ENCODE measurements around the gene SLC22A5. TPM values are rescaled to one million over a fixed set of nuclear protein-coding genes. Genes with fewer than 3 reads are reported as not detected.
A peak's percentile ranks its signal among the peaks of the same experiment; 100 is the strongest.

Gene SLC22A5
- total RNA-seq, 1 donor from 2014 or later, result 2.8 TPM

GRCh38 chr5:132365213-132365612 is 4.3 kb upstream of the SLC22A5 start:
- no peak for DNase-seq (ENCODE audit: low read depth, low spot score)

DNA sequence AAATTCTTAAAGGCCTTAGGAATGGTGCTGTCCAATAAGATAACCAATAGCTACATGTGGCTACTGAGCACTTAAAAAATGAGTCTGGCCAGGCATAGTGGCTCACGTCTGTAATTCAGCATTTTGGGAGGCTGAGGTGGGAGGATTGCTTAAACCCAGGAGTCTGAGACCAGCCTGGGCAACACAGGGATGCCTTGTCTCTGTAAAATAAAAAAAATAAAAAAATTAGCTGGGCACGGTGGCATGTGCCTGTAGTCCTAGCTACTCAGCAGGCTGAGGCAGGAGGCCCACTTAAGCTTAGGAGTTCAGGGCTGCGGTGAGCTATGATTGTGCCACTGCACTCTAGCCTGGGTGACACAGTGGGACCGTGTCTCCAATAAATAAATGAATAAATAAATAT is 1.3 kb upstream of the SLC22A5 start:
- DNase-seq (ENCODE audit: low read depth, low spot score), result no peak

DNA sequence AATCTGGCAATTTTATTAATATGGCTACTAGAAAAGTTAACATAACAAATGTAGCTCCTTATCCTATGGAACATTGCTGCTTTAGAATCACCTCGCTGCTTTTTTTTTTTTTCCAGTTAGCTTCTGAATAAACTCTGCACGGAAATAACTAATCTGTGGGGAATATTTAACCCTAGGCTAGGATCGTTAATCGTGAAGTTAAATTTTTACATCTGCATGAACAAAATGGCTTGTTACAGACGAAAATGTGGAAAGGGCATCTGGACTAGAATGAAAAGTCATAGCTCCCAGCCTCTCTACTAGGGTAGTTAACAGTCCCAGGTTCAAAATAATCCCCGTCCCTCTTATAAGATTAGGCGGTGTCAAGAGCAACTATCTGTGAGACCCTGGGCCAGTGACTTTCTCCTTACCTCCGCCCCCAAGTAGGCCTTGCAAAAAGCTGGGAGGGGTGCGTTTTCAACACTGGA is 470 bp upstream of the SLC22A5 start:
- DNase-seq (ENCODE audit: low read depth, low spot score), result no peak

DNA sequence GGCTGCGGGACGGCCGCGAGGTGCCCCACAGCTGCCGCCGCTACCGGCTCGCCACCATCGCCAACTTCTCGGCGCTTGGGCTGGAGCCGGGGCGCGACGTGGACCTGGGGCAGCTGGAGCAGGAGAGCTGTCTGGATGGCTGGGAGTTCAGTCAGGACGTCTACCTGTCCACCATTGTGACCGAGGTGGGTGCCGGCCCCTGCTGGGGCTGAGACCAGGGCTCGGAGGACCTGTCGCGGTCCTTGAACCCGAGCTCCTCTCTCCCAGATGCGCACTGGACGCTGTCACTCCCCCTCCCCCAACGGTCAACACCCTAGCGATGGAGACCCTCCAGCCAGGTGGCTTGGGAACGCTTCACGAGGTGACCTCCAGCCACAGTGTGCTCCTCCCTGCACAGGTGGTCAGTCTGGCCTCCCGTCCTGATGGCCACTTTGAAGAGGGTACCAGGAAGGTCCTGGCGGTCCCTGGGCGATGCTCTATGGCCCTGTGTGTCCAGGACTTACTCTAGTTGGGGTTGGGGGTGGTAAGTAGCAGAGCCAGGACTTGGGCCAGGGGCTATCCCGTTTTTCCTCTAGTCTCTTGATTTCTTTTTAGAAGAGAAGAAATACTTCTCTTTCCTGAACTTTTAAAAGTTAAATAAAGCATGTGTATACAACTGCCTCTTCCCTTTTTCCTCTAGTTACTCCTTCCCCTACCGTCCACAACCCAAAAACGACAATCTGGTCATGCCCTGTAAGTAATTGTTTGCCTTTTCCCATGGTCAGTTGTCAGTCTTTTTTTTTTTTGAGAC is 866 bp downstream of the SLC22A5 start:
- DNase-seq (ENCODE audit: low read depth, low spot score), result no peak

GRCh38 chr5:132370971-132371602 is 1.6 kb downstream of the SLC22A5 start:
- no peak for DNase-seq (ENCODE audit: low read depth, low spot score)

- DNase-seq (ENCODE audit: low read depth, low spot score), result no peak
These were observed 2.1 kb downstream of the SLC22A5 start for GRCh38 chr5:132371603-132371994.

DNA sequence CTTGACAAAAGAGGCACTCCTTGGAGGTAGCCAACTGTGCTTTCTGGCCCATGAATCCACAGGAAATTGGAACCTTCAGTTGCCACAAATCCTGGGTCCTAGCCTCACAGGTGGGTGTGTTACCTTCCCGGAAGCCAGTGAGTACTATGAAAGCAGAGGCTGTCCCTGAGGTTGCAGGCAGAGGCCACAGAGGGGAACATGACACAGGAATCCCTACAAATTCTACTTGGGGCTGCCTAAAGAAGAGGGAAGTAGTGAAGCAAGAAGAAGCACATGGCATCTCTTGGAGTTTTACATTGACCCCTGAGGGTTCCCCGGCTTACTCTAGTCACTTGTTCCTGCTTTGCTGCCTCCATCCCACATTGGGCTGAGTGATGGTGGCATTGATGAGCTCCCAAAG is 2.6 kb downstream of the SLC22A5 start:
- no peak for DNase-seq (ENCODE audit: low read depth, low spot score)

DNA sequence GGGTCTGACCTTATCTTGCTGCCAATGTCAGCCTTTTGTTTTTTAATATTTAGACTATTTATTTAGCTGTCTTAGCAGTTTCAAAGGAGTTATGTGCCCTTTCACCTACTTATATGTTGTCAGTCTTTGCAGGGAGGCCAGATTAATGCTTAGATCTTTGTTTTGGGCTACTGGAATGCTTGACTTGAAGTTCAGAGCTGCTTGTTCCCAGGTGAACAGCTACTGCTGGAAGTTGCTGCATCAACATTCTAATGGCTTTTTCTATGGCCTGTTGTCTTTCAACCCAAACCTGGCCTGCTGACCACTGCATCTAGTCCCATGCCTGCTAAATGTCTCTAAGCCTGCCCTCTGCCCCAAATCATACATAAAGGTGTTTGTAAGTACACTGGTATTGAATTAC is 3.0 kb downstream of the SLC22A5 start:
- no peak for DNase-seq (ENCODE audit: low read depth, low spot score)

GRCh38 chr5:132375957-132376356 is 6.4 kb downstream of the SLC22A5 start:
- no peak for DNase-seq (ENCODE audit: low read depth, low spot score)

DNA sequence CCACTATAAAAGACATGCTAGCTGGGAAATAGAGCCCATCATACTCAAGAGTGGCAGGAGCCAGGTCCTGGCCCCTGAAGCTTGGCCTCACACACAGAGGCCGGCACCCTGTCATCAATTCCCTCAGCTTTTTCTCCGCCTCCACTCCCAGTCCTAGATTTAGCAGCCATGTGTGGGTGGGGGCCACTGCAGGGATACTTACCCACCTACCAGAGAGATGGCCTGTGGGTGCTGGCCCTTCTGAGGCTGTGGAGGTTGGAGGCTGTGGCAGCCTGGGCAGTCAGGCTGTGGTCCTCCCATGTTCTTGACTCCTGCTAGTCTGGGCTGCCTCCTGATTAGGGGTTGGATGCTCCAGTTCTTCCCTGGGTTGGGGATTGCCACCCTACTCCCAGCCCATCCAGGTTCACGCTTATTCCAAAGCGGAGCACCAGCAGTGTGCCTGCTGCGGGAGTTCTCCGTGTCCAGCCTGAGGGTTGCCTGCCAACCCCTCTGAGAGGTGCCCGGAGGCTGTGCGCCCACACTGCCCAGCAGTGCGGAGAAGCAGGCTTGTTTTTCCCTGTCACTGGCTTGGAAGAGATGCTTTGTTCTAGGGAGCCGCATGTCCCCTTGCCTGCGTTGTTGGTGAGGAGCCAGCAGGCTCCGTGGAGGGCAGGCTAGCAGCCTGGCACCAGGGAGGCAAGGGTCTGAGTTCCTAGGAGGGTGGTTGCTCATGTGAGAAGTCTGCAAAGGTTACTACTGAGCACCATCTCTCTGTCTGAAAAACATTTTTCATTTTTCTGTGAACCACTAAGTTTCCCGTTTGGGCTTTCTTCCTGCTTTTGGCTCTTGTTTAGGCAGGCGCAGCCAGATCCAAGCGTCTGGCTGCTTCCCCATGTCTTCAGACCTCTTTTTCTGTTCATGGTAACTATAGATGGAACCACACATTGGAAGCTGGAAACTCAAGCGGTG is 7.5 kb downstream of the SLC22A5 start:
- DNase-seq (ENCODE audit: low read depth, low spot score), result no peak

DNA sequence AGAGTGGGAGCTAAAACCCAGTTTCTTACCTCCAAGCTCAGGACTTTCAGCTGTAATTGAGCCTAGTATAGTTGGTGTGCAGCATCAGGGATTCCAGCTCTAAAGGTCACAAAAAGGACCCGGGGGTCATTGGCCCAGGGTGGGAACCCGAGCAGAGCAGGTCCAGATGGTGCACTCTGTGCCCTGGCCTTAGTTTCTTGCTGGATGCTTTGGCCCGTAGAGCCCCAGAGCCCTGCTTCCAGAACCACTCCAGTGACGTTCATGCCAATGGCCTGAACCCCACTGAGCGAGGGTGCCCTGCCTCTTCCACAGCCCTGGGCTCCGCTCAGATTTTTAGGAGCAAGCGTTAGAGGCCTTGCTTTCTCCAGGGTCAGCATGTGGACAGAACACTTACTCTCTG is 8.2 kb downstream of the SLC22A5 start:
- DNase-seq (ENCODE audit: low read depth, low spot score), result no peak

DNA sequence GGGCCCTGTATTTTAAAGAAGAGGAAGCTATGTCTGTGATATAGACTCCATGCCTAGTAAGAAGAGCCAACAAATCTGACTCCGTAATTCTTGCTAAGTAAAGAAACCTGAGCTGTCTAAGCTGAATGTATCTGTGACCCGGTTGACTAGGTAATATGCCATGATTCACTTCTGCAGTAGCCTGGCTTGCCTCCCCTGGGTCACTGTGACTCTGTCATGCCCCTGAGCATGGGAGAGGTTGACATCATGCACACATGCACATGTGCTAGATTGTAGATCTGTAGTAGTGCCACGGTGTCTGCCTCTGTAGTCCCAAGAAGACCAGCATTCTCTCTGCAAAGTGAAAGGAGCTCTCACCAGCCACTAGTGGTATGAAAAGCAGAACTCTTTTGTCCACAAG is 9.1 kb downstream of the SLC22A5 start:
- no peak for DNase-seq (ENCODE audit: low read depth, low spot score)

DNA sequence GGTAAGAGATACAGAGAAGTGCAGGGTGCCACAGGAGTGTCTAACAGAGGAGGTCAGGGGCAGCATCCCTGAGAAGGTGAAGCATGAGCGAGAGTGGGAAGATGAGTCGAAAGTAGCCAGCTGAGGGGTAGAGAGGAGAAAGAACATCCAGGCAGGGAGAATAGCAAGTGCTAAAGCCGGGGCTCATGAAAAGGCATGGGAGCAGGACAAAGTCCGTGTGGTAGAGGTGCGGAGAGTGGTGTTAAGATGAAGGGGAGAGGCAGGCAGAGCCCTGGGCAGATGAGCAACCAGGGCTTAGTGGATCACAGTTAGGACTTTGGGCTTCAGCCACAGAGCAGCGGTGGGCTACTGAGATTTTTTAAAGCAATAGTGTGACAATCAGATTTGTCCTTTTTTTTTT is 10.5 kb downstream of the SLC22A5 start:
- no peak for DNase-seq (ENCODE audit: low read depth, low spot score)

GRCh38 chr5:132380741-132381140 is 11.2 kb downstream of the SLC22A5 start:
- no peak for DNase-seq (ENCODE audit: low read depth, low spot score)

DNA sequence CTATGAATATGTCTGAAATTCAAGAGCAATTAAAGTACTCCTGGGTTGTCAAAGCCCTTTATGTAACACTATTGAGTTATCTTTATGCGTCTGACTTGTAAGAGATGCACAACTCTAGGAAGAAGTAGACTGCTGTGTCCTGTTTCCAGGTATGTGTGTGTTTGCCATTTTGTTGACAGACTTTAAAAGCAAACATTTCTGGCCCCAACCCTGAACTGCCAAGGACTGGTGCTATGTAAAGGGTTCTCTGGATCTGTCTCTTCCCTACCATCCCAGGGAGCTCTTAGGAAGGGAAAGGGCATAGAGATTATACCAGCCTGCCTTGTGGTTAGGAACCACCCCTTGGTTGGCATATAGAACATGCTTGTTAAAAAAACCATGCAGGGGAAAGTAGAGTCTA is 12.1 kb downstream of the SLC22A5 start:
- no peak for DNase-seq (ENCODE audit: low read depth, low spot score)

- DNase-seq (ENCODE audit: low read depth, low spot score), result no peak
These were observed 13.8 kb downstream of the SLC22A5 start for GRCh38 chr5:132383261-132383660.

GRCh38 chr5:132383984-132384383 is 14.5 kb downstream of the SLC22A5 start:
- no peak for DNase-seq (ENCODE audit: low read depth, low spot score)

DNA sequence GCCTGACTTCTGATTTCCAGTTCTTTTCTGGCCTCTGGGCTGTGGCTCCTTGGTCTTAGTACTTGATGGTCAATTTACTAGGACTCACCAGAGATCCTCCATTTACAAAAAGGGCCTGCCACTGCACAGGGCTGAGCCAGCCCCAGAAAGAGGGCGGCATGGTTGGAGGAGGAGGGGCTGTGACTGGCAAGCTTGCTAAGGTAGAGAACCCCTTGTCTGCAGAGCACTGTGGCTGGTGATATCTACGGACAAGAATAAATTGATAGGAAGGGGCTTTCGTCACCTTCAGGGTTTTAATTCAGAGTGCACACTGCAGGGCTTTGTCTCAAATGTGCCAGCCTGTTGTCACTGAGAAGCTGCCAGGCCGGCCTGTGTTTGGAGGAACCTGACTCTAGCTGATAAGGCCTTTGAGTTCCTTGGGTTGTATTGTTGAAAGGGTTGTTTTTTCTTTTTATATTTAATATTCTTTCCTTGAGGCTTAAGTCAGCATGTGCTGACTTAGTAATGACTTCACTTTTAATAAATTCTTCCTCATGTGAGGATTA is 15.1 kb downstream of the SLC22A5 start:
- no peak for DNase-seq (ENCODE audit: low read depth, low spot score)

GRCh38 chr5:132385326-132386105 is 16.0 kb downstream of the SLC22A5 start:
- DNase-seq (ENCODE audit: low read depth, low spot score), result peak; percentile 33

GRCh38 chr5:132386644-132387286 is 17.3 kb downstream of the SLC22A5 start:
- DNase-seq (ENCODE audit: low read depth, low spot score), result peak; percentile 51

Data from pulmonary artery endothelial cell (primary cell).